GM15510 (cell line): ENCODE data around the gene MCRIP2.

Experiments
- POLR2A ChIP-seq: IDR thresholded peaks from 3 replicates; pipeline ENCODE4 v1.6.1; 2011; ENCODE audit warnings: borderline replicate concordance; ENCODE audit not compliant: insufficient read length; ENCODE audit errors: extremely low read depth

Gene MCRIP2

DNA sequence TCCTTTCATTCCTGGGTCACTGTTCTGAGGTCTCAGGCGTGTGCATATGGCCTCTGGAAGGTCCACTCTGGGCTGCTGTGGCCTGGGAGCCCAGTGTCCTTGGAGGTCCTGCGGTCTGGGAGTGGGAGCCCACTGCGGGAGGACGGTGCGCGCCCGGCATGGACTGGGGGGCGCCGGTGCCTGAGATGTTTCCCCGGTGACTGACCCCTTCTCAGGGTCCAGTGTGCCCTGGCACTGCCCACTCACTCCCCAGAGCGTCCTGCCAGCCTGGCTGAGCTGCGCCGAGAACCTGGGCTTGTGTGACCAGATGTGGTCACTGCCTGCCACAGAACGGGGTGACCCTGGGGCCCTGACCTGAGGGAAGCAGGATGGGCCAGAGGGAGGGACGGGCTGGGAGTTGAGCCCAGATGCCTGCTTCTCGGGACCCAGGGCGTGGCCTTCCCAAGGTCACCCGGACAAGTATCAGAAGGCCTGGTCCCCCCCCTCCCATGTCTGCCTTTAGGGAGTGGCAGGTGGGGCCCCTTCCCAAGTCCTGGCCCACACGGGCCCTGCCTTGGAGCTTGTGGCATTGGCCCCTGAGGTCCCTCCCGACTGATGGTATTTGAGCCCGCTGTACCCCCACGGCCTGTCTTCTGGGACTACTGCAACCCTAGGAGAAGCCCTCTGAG, 32.7 kb downstream of the MCRIP2 start:
- TF ChIP-seq POLR2A = no peak

GRCh38 chr16:674968-675883, 33.6 kb downstream of the MCRIP2 start, which contains the start of gene RHBDL1:
Gene RHBDL1 (plus strand): TSS chr16:675671. CDS start chr16:675791, 120 bp downstream.
- TF ChIP-seq POLR2A = no peak

DNA sequence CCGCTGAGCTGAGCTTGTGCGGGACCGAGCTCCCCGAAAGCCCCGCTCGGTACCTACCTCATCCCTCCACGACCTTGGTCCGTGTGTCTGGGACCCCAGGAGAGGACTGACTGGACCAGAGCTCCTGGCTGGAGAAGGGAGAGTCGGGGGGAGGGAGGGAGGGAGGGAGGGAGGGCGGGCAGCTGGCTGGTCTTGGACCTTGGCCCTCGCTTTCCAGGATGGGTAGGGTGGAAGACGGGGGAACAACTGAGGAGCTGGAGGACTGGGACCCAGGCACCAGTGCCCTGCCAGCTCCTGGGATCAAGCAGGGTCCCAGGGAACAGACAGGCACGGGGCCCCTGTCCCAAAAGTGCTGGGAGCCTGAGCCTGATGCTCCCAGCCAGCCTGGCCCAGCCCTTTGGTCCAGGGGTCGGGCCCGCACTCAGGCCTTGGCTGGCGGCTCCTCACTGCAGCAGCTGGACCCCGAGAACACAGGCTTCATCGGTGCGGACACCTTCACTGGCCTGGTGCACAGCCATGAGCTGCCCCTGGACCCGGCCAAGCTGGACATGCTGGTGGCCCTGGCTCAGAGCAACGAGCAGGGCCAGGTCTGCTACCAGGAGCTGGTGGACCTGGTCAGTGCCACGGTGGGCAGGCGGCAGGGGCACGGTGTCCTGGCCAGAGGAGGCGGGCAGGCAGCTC, 34.4 kb downstream of the MCRIP2 start:
- no peak for TF ChIP-seq POLR2A

DNA sequence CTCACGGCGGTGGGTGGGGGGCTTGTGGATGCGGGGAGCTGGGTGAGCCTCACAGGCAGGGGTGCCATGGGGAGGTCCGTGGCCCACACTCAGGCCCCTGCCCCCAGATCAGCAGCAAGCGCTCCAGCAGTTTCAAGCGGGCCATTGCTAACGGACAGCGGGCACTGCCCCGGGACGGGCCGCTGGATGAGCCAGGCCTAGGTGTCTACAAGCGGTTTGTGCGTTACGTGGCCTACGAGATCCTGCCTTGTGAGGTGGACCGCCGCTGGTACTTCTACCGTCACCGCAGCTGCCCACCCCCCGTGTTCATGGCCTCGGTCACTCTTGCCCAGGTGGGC, 34.9 kb downstream of the MCRIP2 start:
- no peak for TF ChIP-seq POLR2A

- TF ChIP-seq POLR2A = no peak
Observed at GRCh38 chr16:676913-677312, 35.3 kb downstream of the MCRIP2 start.

DNA sequence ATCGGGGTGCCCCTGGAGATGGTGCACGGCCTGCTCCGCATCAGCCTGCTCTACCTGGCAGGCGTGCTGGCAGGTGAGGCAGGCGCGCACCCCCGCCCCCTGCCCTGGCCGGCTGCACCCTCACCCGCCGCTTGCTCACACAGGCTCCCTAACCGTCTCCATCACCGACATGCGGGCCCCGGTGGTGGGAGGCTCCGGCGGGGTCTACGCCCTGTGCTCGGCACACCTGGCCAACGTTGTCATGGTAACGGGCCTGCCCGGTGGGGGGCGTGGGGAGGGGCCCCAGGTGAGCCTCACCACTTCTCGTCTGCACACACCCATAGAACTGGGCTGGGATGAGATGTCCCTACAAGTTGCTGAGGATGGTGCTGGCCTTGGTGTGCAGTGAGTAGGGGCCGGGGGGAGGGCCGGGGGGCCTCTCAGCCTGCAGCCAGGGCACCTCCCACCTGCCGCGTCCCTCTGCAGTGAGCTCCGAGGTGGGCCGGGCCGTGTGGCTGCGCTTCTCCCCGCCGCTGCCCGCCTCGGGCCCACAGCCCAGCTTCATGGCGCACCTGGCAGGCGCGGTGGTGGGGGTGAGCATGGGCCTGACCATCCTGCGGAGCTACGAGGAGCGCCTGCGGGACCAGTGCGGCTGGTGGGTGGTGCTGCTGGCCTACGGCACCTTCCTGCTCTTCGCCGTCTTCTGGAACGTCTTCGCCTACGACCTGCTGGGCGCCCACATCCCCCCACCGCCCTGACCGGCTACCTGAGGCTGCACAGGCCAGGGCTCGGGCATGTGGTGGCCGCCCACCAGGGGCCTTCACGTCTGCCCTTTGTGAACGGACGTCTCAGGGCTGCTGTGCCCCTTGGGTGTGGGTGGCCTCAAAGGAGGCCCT, 35.9 kb downstream of the MCRIP2 start:
- TF ChIP-seq POLR2A = no peak

GRCh38 chr16:678209-678857, 36.7 kb downstream of the MCRIP2 start:
- TF ChIP-seq POLR2A = no peak

DNA sequence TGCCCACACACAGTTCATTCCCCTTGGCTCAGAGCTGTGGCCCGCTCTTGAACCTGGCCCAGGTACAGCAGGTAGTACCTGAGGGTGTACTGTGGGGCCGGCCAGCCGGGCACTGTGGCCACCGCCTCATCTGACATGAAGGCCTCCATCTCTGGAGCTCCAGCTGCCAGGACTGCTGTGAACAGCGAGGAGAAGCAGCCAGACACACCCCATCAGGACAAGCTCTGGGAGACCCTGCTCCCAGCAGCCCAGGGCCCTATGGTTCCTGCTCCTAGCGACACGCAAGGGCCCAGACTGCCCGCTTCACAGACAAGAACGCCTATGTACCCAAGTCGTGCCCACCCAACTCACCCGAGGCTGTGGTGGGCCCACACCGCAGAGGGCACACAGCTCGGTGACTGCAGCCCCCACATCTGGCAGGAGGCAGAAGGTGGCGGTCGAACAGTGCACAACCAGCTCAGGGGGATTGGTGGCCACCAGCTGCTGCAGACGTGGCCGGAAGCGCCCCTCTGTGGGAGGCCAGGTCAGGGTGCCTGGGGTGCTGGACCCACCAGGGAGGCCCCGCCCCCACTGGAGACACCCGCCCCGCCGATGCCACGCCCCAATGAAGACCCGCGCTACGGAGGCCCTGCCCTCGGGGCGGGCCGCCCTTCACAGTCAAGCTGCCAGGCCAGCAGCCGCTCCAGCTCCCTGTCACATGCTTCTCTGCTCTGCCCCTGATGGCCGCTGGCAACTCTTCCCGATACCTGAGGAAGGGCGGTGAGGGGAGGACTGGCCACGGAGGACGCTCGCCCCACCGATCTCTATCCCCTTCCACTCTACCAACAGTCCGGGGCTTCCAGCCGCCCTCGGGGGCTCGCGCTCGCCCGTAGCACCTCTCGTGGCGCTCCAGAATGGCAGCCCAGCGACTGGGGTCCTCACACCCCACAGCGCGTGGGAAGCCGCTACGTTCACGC, 37.5 kb downstream of the MCRIP2 start:
- peak; percentile 33 for TF ChIP-seq POLR2A

GRCh38 chr16:679814-680624, 38.4 kb downstream of the MCRIP2 start, which contains the start of gene STUB1:
Gene STUB1 (plus strand): TSS chr16:680410. CDS start chr16:680526, 116 bp downstream.
- peak; percentile 95 for TF ChIP-seq POLR2A

DNA sequence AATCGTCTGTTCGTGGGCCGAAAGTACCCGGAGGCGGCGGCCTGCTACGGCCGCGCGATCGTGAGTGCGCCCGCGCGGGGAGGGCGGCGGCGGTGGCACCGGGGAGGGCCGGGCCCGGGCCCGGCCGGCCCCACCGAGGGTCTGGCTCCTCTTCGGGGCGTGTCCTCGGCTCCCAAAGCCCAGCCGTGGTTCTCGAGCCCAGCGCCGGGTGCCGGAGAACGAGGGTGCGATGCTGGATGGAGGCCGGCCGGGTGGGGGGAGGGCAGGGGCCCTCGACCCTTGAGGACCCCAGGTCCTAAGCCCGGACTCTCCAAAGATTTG, 39.0 kb downstream of the MCRIP2 start:
- no peak for TF ChIP-seq POLR2A

GRCh38 chr16:680967-681745, 39.5 kb downstream of the MCRIP2 start:
- no peak for TF ChIP-seq POLR2A
